Stimulated activated CD8-positive, alpha-beta memory T cell treated with anti-CD3 and anti-CD28 coated beads, Interleukin-7, amount 100 ng/mL, for 24 hours (primary cell): ENCODE data around the gene TTC24.
"Not testable (repeated sequence)": the region's sequence is repeated elsewhere in the genome, so short reads cannot be mapped to it uniquely, and the experiment has no call there.

Experiments used
- DNase-seq: peaks from one replicate; pipeline ENCODE4 v3.0.0-alpha.2; 2020; ENCODE audit warnings: low read depth

The TTC24 gene

GRCh38 chr1:156587927-156588326 lies 8.4 kb downstream of the TTC24 start:
- not testable (repeated sequence) for DNase-seq

DNA sequence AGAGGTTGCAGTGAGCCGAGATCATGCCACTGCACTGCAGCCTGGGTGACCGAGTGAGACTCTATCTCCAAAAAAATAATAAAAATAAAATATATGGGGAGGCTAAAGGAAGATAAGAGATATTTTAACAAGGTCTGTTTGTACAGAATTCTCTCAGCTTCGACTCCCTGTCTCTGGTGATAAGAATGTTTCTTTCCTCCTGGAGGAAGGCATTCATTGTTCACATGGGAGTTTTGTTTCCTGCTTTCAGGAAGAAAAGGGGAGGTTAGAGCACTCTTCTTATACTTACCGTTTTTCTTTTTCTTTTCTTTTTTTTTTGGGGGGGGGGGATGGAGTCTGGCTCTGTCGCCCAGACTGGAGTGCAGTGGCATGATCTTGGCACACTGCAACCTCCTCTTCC lies 10.0 kb downstream of the TTC24 start:
- DNase-seq: no peak

DNA sequence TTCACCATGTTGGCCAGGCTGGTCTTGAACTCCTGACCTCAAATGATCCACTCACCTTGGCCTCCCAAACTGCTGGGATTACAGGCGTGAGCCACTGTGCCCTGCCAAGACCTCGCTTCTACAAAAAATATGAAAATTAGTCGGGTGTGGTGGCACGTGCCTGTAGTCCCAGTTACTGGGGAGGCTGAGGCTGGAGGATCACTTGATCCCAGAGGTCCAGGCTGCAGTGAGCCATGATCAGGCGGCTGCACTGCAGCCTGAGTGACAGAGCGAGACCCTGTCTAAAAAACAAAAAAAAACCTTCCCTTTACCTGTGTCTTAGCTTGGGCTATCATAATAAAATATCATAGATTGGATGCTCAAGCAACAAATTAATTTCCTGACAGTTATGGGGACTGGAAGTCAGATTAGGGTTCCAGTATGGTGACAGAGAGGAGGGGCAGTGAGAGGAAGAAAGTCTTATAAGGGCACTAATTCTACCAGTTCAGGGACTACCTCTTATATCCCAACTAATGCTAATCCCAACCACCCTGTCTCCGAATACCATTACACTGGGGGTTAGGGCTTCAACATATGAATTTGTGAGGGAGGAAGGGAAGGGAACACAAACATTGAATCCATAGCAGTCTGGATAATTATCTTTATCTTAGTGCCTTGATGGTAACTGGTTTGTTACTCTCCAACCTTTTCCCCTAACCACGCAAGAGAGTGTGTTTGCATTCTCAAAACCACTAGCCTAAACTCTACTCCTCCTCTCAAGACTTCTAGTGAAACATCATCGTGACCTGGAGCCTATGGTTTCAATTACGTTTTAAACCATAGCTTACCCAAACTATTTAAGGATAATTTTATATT lies 11.0 kb downstream of the TTC24 start:
- DNase-seq: no peak

GRCh38 chr1:156591181-156591431 lies 11.6 kb downstream of the TTC24 start:
- DNase-seq: no peak

DNA sequence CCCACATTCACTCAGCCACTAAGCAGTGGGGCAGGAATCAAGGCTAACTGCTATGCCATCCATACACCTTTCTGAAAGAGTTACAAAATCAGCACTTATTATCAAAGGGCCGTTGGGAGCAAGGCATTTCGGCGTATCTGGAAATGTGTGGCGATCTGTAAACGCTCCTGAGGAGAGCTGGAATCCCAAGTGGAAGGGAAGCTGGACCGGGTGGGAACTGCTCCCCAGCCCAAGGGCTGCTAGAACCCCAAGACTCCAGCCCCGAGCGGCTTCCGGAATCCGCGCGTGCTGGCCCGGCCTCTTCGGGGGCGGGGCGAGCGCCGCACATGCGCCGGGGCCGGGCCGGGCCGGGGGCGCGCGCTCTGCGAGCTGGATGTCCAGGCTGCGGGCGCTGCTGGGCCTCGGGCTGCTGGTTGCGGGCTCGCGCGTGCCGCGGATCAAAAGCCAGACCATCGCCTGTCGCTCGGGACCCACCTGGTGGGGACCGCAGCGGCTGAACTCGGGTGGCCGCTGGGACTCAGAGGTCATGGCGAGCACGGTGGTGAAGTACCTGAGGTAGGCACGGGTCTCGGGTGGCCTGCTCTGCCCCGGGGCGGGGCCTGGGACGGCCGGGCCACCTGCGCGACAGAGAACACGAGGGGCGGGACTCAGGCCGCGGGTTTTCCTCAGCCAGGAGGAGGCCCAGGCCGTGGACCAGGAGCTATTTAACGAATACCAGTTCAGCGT lies 12.1 kb downstream of the TTC24 start, which contains the start of gene NAXE:
Gene NAXE, plus strand, starts transcription at position 345 of the 726 bp plus-strand sequence. Its CDS starts 29 bp downstream, at position 374.
- DNase-seq: no peak

DNA sequence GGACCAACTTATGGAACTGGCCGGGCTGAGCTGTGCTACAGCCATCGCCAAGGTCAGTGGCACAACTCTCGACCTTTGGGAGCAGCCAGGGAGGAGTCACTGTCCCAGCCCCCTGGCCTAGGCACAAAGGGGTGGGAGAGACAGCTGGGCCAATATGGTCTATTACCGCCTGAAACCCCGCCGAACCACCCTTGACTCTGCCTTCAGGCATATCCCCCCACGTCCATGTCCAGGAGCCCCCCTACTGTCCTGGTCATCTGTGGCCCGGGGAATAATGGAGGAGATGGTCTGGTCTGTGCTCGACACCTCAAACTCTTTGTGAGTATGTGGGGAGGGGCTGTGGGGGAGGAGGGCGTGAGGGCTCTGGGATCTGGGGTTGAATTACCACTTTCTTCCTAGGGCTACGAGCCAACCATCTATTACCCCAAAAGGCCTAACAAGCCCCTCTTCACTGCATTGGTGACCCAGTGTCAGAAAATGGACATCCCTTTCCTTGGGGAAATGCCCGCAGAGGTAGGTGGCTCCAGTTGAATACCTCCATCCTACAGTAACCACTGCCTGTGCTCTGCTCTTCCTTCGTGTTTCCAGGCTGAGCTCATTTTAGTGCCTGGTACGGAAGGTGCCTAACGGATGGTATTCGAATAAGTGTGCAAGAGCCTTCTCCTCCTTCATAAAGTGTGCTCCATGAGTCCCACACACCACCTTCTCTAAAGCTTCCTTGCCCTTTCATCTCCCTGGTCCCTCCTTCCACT lies 12.8 kb downstream of the TTC24 start:
- DNase-seq: no peak

GRCh38 chr1:156592910-156593660 lies 13.6 kb downstream of the TTC24 start:
- no peak for DNase-seq

DNA sequence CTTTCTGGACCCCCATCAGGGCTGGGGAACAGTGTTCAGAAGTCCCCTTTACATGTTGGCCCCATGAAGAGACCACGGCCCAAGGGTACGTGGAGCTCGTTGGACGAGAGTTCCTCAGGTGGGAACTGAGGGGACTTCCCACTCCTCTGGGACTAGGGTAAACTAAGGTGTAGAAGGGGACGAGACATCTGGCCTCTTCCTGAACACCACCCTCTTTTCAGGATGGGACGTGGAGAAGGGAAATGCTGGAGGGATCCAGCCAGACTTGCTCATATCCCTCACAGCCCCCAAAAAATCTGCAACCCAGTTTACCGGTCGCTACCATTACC lies 14.1 kb downstream of the TTC24 start:
- DNase-seq: no peak

DNA sequence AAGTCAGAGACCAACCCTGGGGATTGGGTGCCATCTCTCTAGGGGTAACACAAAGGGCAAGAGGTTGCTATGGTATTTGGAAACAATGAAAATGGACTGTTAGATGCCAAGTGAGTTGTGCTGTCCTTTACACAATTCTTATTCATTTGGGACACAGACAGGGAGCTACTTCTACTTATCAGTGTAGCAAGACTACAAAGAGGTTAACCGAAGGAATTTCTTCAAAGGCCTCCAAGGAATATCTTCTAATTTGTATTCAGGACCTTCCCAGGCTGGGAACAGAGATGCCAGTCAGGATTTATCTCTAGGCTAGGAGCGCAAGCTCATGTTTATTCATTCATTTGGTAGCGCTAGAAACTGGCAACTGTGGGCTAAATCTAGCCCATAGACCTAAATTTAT lies 14.7 kb downstream of the TTC24 start:
- no peak for DNase-seq

DNA sequence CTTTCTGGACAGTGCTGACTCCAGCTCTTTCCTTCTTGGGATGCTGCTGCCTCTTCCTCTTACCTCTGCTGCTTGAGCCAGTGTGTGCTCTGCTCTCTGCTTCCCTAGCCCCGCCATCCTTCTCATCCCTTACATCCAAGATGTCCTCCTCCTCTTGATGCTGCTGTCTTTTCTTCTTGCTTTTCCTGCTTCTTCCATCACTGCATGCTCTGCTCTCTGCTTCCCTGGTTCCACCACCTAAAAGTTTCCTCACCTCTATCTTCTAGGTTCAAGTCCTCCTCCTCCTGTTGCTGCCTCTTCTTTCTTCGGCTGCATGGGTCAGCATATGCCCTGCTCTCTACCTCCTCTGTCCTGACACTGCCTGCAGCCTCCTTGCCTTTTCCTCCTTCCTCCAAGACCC lies 15.5 kb downstream of the TTC24 start:
- no peak for DNase-seq

- no peak for DNase-seq
These were observed 16.9 kb downstream of the TTC24 start for GRCh38 chr1:156596426-156596825.

DNA sequence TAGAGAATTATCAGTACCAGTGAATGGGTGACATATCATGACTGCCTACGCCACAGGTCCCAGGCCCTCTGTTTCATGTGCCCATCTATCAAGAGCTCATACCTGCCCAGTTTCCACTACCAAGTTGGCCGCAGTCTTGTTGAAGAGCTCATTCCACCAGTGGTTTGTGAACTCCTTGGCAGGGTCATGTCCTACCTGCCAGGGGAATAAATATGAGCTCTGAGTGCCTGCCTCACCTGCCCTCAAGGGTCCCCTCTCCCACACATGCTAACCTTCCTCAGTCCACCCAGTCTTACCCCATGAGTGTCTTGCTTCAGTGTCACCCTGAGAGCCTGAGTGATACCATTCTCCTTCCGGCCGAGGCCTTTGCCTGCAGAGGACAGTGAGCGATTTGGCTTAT lies 18.6 kb downstream of the TTC24 start:
- no peak for DNase-seq

DNA sequence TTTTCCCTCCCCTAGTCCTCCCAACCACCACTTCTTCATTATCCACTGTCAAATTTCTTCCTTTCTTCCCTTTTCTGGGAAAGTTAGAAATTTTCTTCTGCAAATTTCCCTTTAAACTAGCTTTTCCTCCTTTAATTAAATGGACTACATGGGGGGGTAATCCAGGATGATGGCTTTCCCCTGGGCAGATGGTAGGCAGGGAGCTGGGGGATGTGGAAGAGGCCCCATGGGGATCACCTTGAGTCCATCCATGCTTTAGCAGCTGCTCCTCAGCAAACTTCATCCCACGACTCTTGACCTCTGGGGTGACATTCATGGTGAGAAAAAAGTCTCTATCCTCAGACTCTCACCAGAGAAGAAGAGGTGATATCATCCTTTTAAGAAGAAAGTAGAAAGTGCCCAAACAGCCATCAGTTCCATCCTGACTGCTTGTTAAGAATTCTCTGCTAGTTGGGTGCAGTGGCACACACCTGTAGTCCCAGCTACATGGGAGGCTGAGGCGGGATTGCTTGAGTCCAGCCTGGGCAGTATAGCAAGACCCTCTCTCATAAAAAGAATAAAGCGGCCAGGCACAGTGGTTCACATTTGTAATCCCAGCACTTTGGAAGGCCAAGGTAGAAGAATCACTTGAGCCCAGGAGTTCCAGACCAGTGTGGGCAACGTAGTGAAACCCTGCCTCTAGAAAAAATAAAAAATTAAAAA lies 19.4 kb downstream of the TTC24 start:
- DNase-seq: no peak

- no peak for DNase-seq
These were observed 20.3 kb downstream of the TTC24 start for GRCh38 chr1:156599811-156600210.

- no peak for DNase-seq
These were observed 21.2 kb downstream of the TTC24 start for GRCh38 chr1:156600733-156601121.

DNA sequence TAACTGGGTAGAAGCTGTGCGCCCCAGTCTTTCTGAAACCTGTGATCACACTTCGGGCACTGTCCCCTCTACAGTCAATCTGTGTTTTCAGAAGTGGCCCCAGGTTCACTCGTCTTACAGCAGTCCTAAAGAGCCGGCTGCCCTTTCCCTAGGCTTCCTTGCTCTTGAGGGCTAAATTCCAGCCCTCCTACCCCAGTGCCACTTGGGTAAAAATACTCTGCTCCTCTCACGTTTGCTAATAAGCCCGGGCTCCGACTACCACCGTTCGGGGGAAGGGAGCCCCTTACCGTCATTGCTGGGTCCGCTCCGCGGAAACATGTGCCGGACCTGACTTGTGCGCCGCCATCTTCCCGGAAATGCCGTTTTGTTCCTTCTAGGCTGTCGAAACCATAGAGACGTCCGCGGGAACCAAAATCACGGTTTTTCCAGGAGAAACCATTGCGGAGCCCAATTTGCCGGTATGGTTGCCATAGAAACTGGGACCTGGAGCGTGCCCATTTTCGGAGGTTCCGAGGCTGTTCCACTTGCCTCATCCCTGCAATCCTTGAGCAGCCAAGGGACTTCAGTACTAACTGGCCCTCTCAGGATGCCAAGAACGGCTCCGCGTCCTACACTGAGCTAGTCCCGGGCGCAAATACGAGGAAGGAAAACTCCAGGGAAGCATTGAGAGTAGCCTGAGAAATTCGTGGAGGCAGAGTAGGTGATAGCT lies 21.8 kb downstream of the TTC24 start, which contains the start of gene GPATCH4:
Gene GPATCH4, minus strand, starts transcription at position 358 of the 709 bp plus-strand sequence.
- peak; percentile 62 for DNase-seq

DNA sequence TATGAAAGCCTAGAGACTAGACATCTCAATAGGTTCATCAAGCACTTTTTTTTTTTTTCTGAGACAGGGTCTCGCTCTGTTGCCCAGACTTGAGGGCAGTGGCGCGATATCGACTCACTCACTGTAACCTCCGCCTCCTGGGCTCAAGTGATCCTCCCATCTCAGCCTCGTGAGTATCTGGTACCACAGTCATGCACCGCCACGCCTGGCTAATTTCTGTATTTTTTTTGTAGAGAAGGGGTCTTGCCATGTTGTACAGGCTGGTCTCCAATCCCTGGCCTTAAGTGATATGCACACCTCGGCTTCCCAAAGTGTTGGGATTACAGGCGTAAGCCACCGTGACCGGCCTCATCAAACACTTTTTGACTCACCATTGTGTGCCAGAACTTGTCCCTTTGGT lies 22.4 kb downstream of the TTC24 start:
- DNase-seq: no peak

DNA sequence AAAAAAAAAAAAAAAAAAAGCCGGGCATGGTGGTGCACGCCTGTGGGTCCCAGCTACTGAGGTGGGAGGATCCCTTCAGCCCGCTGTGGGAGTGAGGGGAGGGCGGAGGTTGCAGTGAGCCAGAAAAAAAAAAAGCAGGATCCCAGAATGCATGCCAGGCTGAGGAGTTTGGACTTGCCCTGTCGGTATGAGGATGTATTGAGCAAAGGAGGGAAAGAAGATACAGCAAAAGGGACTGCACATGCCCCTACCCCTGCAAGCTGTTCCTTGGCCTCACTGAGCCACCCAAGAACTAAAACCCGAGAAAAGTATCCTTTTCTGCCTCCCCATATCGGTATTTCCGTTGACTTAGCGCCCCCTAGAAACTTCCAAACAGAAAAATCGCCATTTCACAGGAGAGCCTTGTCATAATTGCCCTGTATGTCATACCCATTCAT lies 23.1 kb downstream of the TTC24 start:
- DNase-seq: no peak

- not testable (repeated sequence) for DNase-seq
These were observed 27.8 kb downstream of the TTC24 start for GRCh38 chr1:156607344-156607743.

DNA sequence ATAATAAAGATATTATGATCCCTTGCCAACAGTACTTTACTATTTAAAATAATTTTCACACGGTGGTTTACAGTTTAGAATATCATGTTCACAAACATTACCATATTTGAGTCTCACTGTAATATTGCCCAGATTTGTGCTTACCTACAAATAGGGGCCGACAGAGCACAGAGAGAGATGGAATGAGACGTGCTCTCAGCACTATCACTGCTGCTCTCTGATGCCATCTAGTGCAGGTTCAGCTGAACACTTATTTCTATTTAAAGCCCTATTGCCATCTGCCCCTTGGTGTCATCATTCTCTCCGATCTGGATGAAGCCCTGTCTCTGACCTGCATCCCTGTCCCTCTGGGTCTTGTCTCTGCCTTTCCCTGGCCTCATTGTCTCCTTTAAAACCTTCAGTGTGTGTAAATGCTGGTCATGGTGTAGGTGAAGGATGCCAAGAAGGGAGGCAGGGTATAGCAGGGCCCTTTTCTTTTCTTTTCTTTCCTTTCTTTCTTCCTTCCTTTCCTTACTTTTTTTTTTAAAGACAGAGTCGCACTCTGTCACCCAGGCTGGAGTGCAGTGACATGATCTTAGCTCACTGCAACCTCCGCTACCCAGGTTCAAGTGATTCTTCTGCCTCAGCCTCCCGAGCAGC lies 28.6 kb downstream of the TTC24 start:
- no peak for DNase-seq
